Measurements from ENCODE around the gene CRK. TPM values are rescaled to one million over a fixed set of nuclear protein-coding genes. Genes with fewer than 3 reads are reported as not detected.

CRK gene
- total RNA-seq, 4 donors from 2014 or later: 84.5 to 104 (median 95.7) TPM

GRCh38 chr17:1491443-1492248, 35.6 kb upstream of the CRK start:
- peak; percentile 67 for ATAC-seq (ENCODE audit: low FRiP score)
- DNase-seq (ENCODE audit: low spot score): no peak
- no peak for TF ChIP-seq CTCF (IDR thresholded peaks at IDR 0.05)

GRCh38 chr17:1490643-1491442, 34.8 kb upstream of the CRK start:
- peak; percentile 42 for ATAC-seq (ENCODE audit: low FRiP score)
- no peak for DNase-seq (ENCODE audit: low spot score)
- no peak for TF ChIP-seq CTCF (IDR thresholded peaks at IDR 0.05)

GRCh38 chr17:1488826-1489270, 32.8 kb upstream of the CRK start:
- DNase-seq (ENCODE audit: low spot score): no peak
- no peak for TF ChIP-seq CTCF (IDR thresholded peaks at IDR 0.05)
- no peak for ATAC-seq (ENCODE audit: low FRiP score)

- DNase-seq (ENCODE audit: low spot score): peak; percentile 83
- TF ChIP-seq CTCF (IDR thresholded peaks at IDR 0.05): no peak
Observed at GRCh38 chr17:1487939-1488825, 32.1 kb upstream of the CRK start.

GRCh38 chr17:1486802-1487695, 31.0 kb upstream of the CRK start:
- TF ChIP-seq CTCF (IDR thresholded peaks at IDR 0.05): no peak
- ATAC-seq (ENCODE audit: low FRiP score): peak; percentile 21
- DNase-seq (ENCODE audit: low spot score): peak; percentile 58

More at GRCh38 chr17:1487939-1488825, 32.1 kb upstream of the CRK start:
- ATAC-seq (ENCODE audit: low FRiP score): peak; percentile 28
